ENCODE results near the gene TMEM52B.

GRCh38 chr12:10221846-10222245, 43.0 kb downstream of the TMEM52B start:
- TF ChIP-seq CTCF (conservative IDR thresholded peaks at IDR 0.05; ENCODE audit: low read depth, low read length) (no peak), EZH2 (IDR thresholded peaks at IDR 0.05; ENCODE audit: borderline replicate concordance, low read depth, low read length, poor library complexity, severe bottlenecking) (no peak)

All from A673 (cell line).